GM18870 (cell line): Measurements from ENCODE around the gene LEO1.
A peak's percentile ranks its signal among the peaks of the same experiment; 100 is the strongest.

Experiments used
- ATAC-seq: cut with Tn5 transposase; IDR thresholded peaks from one replicate; pipeline ENCODE4 v1.9.1; 2021; ENCODE audit warnings: moderate library complexity; ENCODE audit not compliant: unreplicated experiment

Gene LEO1

DNA sequence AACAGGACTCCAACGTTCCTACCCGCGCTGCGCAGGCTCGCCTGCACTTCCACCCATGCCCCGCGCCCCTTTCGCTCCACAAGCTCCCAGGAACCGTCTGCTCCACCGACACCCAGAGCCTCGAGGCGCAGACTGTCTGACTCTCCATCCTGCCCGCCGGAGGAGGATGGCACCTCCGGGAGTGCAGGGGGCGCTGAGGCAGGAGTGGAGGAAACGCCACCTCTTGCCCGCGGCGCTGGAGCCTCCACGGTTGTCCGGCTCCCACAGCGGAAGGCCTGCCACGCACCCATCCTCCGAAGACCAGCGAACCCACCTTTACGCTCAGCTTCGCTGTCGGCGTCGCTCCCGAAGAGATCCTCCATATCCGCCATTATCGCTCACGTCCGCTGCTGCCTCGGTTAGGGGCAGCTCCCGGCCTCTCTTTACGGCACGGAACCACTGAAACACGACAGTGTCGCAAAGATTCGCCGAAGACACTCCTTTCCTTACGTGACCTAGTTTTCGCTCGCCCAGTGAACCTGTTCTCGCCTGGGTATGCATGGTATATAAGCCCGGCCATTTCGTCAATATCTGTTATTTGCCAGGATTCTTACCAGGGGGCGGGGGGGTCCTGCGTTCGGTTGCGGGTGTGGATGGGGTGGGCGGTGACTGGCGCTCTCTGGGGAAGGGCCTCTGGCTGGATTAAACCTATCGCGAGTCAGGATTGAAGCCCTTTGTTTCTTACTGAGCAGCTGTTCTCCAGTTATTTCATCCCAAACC lies at the start of gene LEO1:
Gene LEO1, minus strand, starts transcription at position 404 of the 759 bp plus-strand sequence. Its CDS starts 33 bp downstream, at position 371.
- peak; percentile 87 for ATAC-seq

DNA sequence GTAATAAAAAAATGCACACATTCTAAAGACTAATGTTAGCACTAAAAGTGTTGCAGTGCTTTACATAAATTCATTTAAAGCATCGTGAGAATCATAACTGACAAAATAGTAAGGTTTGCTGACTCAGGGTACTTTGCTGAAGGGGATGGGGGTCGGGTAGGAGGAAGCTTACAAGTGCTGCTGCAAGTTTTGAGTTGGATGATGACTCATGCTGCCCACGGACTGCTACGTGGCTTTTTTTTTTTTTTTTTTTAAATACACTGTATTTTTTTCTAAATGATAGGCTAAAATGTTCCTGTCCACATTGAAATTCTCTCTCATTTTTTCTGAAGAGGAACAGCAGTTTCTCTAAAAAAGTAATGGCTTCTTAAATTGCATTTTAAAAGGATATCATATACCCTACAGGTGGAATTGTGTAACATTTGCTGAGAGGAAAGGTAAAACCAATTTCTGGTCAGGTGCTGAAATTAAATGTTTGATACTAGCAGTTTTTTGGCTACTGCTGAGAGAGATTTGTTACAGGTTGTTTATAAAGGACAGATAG lies 49.6 kb upstream of the LEO1 start:
- no peak for ATAC-seq

DNA sequence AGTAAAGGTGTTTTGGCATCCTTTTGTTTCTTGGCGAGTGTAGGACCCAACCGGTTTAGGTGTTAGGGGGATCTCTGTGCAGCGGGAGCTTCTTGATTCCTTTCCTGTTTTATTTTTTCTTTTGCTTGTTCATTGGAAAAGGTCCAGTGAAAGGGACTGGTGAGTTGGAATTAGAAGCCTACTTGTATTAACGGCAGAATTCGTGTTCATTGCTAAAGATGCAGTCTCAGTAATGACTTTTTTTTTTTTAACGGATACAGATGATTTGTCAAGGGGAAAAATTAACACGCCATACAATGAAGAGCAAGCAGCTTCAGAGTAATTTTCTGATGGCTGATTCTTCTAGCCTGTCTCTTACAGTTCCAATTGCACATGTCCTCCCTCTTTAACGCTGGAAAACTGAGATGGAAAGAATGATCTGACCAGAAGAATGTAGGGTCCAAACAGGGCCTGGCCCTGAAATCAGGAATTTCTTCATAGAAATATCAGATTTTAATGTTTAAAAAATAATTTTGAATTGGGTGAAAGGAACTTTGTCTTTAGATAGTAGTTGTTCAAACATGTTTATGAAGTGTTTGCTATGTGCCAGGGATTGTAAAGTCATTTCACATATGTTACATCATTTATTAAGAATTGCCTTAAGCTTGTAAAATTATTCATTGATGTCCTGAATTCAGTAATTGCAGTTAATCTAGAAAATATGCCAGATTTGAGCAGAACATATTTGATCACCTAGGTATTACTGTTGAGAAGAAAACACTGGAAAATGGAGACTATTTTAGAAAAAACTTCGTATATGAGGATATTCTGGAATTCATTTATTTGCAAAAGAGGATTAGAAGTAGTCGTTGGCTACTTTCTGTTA lies 48.9 kb upstream of the LEO1 start:
- ATAC-seq, result no peak

DNA sequence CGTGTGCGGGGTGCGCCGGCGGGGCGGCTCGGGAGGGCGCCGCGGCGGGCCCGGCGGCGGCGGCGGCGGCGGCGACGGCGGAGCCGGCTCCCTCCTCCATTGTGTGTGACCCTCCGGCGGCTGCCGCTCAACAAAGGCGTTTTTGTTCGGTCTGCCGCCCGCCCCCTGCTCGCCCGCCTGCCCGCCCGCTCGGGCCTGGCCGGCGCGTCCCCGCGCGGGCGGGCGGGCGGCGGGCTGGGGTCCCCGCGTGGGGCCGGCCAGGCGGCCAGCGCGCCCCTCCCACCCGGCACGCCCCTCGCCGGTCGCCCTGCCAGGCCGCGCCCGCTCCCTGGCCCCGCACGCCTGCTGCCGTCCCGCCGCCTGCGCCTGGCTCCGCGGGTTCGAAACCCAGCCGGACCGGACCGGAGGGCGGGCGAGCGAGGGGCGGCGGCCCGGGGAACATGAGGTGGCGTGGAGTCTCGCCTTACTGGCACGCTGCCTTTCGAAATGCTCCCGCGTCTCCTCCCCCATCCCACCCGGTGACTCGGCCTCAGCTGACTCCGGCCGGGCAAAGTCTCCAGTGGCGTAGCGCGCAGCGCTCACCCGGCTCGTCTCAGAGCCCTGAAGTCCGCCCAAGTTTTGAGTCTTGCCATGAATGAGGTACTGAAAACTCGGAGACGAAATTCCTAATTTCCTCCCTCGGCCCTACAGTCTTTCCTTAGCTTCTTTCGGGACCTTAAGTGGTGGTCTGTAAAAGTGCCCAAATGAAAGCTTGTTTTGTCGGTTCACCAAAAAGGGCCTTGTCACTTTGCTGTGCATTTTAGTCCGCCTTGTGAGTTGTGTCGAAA lies 48.0 kb upstream of the LEO1 start:
- ATAC-seq, result peak; percentile 36

DNA sequence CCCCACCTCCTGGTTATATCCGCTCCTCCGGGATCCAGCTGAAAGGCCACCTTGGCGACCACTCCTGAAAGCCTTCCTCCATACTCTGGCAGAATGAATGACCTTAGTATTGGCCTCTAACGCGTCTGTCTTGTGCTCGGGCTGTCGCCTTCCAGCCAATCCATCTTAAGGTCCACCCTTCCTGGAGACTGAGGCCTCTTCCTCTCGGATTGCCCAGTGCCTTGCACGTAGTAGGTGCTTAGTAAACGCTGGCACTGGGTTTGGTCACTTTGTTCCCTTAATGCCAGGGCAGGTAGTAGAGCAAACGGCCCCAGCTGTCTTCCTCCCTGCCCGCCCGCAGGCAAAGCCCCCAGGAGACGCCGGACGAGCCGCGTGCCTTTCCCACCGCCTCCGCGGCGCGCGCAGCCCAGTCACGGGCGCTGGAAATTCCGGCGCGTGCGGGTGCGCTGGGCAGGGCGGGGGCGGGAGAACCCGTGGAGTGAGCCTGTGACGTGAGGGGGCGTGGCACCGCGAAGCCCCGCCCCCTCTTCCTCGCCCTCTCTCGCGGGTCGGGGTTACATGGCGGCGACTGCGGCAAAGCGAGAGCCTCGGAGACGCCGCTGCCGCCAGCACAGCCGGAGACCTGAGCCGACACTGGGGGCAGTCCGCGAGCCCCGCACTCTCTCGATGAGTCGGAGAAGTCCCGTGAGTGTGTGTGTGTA lies 47.3 kb upstream of the LEO1 start, which contains the start of gene MAPK6:
Gene MAPK6, plus strand, starts transcription at position 527 of the 701 bp plus-strand sequence. CDS start 27,242 bp downstream, outside the sequence.
- ATAC-seq, result peak; percentile 40

DNA sequence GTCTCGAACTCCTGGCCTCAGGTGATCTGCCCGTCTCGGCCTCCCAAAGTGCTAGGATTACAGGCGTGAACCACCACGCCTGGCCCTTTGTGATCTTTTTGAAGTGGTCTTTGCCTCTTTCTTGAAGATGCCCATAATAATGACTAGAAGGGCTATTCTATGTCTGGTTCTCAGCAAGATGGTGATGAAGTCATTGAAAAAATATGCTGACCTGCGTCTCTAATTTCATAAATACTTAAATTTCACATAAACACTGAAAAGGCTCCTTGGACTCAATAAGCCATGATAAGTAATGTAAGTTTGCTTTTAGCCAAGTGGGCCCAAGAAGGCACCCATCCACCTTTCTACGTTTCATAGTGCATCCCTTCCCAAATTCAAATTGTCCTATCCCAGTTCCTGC lies 46.7 kb upstream of the LEO1 start:
- ATAC-seq, result no peak

DNA sequence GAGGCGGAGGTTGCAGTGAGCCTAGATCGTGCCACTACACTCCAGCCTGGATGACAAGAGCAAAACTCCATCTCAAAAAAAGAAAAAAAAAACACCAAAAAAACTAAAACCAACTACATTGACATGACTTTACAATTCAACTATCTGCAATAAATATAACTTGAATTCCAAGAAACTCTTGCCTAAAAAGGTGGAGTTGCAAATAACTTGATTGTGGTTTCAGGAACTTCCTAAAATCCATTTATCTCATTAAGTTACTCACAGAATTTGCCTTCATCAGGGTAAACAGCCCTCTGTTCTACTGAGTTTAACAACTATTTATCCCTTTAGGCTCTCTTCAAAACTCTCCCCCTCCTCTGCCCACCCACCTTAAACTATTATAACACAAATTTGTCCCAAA lies 44.7 kb upstream of the LEO1 start:
- no peak for ATAC-seq

DNA sequence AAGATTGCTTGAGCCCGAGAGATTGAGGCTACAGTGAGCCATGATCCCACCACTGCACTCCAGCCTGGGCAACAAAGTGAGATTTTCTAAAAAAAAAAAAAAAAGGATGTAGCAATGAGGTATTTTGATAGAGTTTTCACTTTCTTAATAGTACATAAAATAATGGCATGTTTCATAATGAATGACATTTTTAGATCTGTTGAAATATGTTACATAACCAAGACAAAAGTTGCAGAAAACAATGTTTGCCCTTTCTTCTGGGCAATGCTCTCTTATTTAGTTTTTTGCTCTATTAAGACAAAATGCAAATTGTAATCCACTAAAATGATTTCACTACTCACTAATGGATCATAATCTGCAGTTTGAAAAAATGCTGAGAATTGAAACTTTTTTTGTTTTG lies 43.0 kb upstream of the LEO1 start:
- no peak for ATAC-seq

DNA sequence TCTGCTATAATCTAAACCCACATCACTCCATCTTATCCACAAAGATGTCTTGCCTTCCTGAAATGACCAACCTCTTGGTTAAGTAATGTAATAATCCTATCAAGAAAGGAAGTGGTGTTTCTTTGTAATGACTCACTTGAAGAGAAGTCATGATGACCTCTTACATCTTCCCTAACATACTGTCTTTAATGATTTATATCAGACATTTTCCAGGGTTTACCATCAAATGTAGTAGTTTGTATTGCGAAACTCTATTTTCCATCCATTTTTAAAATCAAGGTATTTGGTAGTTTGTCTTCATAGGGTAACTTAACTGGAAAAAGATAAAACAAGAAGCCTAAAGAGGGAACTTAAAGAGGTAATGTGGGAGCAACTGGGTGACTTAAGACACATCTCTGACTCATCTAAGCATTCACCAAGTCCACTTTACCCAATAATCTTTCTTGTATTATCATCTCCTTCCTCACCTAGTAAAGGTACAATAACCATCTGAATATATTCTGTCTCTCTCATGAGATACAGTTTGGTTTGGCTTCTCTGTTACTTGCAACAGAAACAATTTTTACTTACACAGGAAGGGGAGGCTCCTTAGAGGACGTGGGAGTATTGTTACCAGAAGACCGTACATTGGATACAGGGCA lies 41.7 kb upstream of the LEO1 start:
- ATAC-seq, result no peak

DNA sequence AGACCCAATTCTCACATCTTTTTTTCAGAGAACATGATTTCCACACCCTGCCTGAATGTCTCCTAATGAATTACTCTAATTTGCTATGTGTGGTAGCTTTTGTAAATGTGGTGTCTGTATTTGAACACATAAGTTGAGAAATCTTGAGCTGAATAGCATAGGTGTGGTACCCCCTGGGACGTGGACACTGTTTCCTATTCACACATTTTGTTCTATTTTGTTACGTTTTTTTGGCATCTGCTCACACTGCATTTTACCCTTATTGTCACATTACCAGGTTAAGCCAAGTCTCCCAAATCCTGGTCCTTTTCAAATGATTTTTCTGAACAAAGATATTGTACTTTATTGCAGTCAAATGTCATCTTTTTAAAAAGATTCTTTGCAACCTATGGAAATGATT lies 40.6 kb upstream of the LEO1 start:
- ATAC-seq, result no peak

DNA sequence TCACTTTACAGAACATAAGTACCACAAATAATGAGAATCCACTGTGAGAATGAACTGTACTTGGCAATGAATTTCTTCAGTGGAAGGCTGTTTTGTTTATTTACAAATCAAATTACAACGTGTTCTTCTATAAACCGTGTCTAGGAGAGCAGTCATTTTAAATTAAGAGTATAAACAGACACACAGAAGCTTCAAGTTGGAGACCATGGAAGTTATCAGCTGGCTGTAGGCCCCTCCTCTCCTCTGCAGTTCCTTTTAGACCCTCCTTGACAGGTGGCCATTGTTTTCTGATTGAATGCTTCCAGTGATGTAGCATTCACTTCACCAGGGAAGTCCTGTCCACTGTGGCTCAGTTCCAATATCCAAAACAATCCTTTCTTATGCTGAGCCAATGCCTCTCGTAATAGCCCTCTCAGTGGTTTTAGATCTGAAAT lies 40.1 kb upstream of the LEO1 start:
- no peak for ATAC-seq

DNA sequence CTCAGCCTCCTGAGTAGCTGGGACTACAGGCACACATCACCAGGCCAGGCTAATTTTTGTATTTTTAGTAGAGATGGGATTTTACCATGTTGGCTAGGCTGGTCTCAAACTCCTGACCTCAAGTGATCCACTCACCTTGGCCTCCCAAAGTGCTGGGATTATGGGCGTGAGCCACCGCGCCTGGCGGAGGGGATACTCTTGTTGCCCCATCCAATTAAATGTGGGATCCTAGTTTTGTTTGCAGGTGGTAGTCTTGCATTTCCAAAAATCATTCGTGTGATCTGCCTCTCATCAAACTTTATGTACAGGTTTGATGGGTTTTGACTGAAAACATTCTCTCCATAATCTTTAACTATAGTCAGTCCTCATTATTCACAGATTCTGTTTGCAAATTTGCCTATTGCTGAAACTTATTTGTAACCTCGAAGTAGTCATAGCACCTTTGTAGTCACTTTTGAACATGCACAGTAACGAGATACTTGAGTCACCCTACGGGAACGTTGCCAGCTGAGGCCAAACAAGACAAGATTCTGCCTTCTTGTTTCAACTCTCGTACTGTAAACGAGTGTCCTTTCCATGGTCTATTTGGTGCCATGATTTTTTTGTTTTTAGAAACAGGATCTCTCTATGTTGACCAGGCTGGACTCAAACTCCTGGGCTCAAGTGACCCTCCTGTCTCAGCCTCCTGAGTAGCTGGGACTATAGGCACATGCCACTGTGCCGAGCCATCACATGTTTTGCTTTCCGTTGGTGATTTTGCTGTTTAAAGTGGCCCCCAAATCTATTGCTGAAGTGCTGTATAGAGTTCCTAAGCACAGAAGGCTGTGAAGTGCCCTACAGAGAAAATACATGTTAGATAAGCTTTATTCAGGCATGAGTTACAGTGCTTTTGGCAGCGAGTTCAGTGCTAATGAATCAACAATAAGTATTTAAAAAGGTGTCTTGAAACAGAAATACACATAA lies 39.3 kb upstream of the LEO1 start:
- ATAC-seq, result no peak

DNA sequence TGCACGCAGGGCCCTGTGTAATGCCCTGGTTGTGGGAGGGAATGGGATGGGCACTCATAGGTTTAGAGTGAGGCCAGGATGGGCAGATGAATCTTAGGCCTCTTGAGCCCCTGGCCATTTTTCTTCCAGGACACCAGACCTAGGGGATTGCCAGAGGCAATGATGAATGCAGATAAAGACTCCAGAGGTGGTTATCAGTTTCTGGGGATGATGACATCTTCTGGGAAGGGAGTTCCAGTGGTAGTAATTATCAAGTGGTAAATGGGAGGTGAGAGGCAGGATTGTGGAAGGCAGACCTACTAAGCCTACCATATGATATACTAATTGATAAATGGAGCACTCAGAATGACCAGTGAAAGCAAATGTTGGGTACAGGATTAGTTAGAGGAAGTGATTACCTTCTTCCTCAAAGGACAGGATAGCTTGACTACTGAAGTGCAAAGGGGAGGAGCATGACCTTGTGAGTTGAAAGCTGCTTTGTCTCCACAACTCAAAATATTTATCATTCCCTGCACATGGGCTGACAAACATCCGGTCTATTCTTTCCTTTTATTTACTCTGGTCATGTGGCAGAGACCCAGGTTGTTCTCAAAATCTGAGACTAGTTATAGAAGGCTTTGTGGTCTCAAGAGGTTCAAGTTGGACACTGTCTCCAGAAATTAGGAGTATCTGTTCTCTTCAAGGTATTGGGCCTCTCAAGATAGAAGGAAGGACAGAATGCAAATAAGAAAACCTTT lies 37.3 kb upstream of the LEO1 start:
- ATAC-seq, result no peak

DNA sequence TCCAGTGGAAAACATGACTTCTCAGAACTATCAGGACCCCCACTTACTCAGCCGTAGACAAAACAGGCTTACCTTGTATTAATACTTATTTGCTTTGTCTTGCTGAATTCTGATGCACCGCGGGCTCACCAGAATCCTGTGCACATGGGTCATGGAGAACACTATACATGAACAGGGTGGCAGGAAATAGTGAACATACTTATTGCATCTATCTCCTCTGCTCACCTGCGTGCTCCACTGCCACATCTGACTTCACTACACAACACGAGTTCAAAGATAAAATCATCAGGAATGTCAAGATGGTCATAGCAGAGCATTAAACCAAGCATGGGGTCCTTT lies 36.8 kb upstream of the LEO1 start:
- no peak for ATAC-seq

DNA sequence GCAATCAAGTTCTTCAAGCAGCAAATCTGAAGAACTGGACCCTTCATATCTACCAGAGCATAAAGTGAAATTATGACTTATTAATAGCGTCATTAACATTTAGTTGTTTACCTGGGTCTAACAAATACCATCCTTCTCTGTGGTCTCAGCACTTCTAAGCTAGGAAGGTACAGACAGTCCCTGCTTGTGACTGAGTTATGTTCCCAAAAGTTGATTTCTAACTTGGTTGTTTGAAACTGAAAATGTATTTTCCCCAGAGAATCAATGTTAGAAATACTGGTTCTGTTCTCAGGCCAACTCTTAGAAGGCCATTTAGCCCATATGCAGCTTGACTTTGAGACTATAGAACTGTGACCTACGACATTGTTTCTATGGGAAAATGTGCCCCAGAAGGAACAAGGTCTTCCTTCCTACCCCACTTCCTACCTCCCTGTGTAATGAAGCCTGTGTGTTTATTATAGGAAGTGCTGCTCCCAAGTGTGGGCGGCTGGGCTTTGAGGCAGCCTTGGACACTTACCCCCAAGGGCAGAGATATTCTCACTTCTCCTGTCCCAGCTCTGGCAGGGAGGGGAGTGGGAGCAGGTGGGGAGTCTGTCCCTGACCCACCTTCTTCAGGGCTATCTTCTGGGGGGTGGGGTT lies 35.2 kb upstream of the LEO1 start:
- peak; percentile 36 for ATAC-seq

DNA sequence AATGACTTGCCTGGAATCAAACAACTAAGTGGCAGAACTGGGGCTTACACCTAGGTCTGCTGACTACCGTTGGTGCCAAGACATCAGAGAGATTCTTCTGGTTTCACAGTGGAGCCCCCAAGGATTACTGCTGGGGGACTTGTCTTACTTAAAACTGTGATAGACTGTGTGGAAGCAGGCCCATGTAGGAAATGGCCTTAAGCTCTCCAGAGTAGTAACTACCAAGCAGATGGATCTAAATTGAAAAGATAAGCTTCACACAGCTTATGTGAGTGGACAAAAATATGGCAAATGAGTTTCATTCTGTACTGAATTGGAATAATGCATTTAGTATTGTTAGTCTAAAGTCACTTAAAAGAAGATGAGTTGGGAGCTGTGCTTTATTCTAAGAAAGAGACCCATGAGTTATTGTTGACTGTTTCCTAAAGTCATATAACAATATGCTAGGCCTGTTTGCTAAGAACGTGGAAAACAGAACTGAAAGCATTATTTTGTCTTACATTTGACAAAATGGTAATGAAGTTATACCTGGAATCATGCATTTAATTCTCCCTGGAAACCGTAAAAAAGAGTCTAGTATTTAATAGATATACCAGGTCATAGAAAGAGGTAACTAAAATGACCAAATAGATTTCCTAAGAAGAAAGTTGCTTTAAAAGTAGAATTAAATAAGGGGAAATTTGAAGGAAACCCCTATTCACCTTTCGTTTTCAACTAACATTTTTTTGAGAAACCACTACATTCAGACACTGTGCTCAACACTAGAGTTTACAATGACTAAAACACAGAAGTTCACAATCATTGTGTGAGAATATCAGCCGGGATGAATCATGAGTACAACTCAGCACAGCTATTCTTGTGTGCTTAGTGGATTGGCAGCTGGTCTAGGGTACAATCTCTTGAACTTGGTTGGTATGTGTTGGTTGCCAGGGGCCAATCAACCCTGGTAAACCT lies 34.4 kb upstream of the LEO1 start:
- ATAC-seq, result peak; percentile 80
